Right lobe of liver (tissue), 4 donors: Measurements from ENCODE around the gene CEP112.

Experiments used
- POLR2A ChIP-seq: fragments of 450-650 bp; IDR thresholded peaks from one replicate; pipeline ENCODE4 v1.6.1; 2017; ENCODE audit warnings: antibody characterized with exemption, mild to moderate bottlenecking
- TF ChIP-seq, protein P1 (sequence below), 4 donors: fragments of 200-600 bp in 3 of 4; fragments of 450-650 bp in 1 of 4; IDR thresholded peaks; one replicate each; pipeline versions ENCODE4 v1.5.1 to v1.8.0; 2016 to 2022; ENCODE audit warnings: antibody characterized with exemption in 4 of 4, mild to moderate bottlenecking in 2 of 4
- donor health status: DM: no; HTN: no; CAD: no.
- donor health status: DM: no; HTN: no; CAD: no.
- donor health status: DM: no; HTN: yes; CAD: no.

DNA sequence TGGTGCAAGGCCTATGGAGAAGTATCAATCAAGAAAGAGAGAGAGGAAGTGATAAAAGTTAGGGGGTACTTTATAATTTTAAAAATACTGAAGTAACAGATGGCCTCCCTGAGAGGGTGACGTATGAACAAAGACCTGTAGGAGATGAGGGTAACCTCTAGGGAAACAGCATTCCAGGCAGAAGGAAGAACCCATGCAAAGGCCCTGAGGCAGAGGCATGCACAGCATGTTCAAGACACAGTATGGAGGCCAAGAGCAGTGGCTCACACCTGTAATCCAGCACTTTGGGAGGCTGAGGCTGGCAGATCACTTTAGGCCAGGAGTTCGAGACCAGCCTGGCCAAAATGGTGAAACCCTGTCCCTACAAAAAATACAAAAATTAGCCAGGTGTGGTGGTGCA, 437.9 kb downstream of the CEP112 start:
- TF ChIP-seq POLR2A = no peak
- TF ChIP-seq, protein P1, sequence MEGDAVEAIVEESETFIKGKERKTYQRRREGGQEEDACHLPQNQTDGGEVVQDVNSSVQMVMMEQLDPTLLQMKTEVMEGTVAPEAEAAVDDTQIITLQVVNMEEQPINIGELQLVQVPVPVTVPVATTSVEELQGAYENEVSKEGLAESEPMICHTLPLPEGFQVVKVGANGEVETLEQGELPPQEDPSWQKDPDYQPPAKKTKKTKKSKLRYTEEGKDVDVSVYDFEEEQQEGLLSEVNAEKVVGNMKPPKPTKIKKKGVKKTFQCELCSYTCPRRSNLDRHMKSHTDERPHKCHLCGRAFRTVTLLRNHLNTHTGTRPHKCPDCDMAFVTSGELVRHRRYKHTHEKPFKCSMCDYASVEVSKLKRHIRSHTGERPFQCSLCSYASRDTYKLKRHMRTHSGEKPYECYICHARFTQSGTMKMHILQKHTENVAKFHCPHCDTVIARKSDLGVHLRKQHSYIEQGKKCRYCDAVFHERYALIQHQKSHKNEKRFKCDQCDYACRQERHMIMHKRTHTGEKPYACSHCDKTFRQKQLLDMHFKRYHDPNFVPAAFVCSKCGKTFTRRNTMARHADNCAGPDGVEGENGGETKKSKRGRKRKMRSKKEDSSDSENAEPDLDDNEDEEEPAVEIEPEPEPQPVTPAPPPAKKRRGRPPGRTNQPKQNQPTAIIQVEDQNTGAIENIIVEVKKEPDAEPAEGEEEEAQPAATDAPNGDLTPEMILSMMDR (IDR thresholded peaks at IDR 0.05) = no peak
